NCI-H2107 treated with DMSO at 0.1 percent for 48 hours (cell line): ENCODE results near the gene FAR1.
"Not testable (repeated sequence)": the region's sequence is repeated elsewhere in the genome, so short reads cannot be mapped to it uniquely, and the experiment has no call there.

Experiments used
- DNase-seq: peaks from one replicate; lab custom pipeline; 2025; ENCODE audit not compliant: unreplicated experiment; lab: John Stamatoyannopoulos, UW

FAR1 gene

DNA sequence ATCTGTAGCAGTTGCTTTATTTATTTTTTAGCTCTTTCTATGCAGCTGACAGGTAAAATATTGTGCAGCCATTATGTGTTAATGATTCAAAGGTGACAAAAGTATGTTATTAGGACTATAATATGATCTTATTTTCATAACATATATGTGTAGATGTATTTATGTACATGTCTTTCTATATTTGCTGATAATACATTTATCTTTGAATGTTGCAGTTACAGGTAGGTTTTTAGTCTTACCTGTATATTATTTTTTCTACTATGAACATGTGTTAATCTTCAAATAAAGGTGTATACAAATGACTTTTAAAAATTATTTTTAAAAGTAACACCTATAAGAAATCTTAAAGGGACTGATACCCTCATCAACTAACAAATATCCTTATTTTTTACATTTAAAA, 33.6 kb downstream of the FAR1 start:
- no peak for DNase-seq

DNA sequence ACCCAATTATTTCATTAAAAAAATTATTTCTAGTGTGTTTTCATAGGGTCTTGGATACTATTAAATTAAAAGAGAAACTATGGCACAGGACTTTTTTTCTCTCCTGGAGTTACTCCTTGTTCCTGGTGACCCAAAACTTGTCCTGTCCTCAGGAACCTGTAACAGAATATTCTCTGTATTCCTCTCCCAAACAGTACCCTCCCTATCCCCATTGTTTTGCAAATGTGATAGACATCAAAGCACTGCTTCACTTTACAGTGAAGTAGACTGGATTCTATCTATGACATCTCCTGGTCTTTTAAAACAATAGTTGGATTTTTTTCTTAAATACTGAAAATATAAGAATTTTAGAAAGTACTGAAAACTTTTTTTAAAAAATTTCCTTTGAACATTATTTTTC, 37.2 kb downstream of the FAR1 start:
- DNase-seq = no peak

GRCh38 chr11:13713982-13714381, 45.5 kb downstream of the FAR1 start:
- DNase-seq = no peak

DNA sequence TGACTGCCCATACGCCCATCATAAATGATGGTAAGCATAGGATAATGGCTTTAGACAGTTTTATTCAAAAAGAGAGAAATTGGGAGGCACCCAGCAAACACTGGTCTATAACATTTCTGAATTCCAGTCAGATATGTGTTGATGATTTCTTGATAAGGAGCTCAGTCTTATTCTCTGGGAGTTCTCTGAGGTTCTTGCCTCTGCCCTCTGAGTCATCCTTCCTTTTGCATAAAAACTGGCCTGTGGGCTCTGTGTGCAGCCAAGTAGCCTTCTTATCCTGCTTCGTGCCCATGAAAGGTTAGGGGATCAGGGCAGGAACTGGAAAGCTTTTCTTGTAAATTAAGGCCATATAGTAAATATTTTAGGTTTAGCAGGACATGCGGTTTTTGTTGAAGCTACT, 48.9 kb downstream of the FAR1 start:
- DNase-seq = no peak

- no peak for DNase-seq
These were observed 49.9 kb downstream of the FAR1 start for GRCh38 chr11:13718394-13718793.

DNA sequence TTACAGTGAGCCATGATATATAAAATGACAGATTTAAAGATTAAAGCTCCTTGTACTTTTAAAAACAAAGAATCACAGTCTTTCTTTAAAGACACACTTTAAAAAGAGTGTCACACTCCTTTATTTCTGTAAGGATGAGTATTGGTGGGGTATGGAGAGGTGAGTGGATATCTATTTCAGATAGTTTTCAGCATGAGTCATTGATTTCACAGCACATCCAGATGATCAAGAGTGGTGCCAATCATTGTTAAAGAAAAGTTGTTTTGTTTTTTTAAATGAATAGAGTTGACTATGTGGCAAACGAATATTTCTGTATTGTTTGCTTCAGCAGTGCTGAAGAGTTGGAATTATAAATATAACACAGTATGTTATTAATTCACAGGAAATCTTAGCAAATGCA, 52.5 kb downstream of the FAR1 start:
- no peak for DNase-seq

DNA sequence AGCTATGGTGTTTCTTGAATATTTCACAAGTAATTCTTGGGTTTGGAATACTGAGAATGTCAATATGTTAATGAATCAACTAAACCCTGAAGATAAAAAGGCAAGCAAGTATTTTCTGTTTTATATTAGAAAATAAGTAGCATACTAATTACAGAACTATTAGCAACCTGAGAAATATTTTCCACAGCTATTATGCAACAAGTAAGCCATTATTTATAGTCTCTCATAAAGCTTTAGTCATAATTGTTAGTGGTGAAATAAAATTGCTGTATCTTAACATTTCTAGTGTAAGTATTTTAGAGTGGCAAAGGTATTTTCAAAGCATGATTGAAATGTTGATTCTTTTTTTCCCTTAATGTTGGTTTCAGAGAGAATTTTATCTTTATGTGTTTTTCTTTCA, 53.3 kb downstream of the FAR1 start:
- no peak for DNase-seq

DNA sequence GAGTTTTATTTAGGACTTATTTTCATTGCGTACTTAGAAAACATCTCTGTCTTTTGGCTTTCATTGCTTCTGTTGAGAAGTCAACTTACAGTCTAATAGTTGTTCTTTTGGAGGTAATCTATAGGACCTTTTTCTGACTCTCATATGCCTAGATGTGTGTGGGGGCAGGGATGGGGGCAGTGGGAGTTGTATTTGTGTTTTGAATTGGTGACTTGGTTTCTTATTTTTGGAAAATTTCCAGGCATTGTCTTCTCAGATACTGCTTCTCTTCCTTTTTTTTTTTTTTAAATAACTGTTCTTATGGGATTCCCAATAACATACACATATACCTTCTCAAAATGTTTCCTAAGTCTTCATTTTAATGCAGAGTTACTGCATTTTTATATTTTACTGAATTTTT, 58.0 kb downstream of the FAR1 start:
- no peak for DNase-seq

- no peak for DNase-seq
These were observed 59.6 kb downstream of the FAR1 start for GRCh38 chr11:13728076-13728475.

DNA sequence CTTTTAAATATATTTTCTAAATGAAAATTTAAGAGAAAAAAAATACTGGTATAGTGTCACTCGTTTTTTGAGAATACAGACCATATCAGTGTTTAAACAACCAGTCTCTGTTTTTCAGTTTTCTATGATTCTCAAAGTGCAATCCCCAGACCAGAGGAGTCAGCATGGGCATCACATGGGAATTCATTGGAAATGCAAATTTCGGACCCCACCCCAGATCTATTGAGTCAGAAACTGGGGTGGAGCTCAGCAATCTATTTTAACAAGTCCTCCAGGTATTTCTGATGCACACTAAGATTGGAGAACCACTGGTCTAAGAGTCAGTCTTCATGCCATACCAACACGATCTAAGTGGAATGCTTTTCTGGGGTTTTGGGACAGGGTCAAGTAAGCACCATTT, 66.1 kb downstream of the FAR1 start:
- no peak for DNase-seq

GRCh38 chr11:13745165-13745564, 76.7 kb downstream of the FAR1 start:
- no peak for DNase-seq

DNA sequence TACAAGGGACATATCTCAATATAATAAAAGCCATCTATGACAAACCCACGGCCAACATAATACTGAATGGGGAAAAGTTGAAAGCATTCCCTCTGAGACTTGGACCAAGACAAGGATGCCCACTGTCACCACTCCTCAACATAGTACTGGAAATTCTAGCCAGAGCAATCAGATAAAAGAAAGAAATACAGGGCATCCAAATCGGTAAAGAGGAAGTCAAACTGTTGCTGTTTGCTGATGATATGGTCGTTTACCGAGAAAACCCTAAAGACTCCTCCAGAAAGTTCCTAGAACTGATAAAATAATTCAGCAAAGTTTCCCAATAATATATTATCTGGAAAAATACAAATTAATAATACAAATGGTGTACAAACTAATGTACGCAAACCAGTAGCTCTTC, 84.8 kb downstream of the FAR1 start:
- not testable (repeated sequence) for DNase-seq

DNA sequence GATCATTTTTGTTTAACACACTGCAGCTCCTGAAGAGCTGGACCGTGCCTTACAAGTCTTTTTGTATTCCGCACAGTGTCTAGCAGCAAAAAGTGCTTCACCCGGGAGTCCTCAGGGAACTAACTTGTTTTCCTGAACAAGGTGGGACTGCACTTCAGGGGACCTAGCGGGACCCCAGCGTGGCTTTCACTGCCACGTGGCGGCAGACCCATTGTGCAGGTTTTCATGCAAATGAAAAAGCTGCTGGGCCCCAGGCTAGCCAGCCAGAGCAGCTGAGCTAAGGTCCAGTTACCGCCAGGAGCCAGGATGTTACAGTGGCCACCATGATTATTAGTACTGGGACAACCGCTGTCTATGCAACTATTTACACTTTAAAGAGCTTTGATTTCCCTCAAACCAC, 90.6 kb downstream of the FAR1 start:
- no peak for DNase-seq

DNA sequence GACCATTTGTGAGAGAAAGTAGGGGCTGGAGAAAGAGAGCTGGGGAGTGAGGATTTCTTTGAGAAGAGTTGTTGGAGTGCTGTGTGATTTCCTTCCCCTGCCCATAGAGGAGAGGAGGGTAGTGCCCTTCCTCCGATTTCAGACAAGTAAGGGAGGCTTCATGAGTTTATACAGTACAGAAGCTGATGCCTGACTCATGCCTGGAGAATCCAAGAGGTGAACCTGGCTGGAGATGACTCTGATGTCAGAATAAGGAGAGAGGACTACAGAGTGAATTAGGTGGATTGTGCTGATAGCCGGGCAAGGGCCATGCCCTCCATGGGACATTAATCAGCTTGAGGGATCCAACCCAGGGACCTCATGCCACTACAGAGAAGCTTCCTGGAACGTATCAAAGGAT, 91.6 kb downstream of the FAR1 start:
- DNase-seq = no peak

DNA sequence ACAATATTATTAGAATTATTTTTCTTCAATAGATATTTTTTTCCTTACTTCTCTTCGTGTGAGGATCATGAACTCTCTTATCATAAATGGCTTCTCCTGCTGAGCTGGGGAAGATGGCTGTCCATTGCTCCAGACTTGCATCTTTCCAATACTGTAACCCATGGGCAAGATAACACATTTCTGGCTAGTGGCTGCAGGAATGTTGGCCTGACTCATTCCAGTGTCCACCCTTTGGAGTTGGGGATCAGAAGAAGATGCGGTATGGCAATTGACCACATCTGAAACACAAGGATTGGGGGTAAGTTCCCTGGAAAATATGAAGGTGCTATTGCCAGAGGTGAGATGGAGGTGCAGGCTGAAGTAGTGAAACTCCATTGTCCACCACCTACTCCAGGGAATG, 92.8 kb downstream of the FAR1 start:
- DNase-seq = no peak

DNA sequence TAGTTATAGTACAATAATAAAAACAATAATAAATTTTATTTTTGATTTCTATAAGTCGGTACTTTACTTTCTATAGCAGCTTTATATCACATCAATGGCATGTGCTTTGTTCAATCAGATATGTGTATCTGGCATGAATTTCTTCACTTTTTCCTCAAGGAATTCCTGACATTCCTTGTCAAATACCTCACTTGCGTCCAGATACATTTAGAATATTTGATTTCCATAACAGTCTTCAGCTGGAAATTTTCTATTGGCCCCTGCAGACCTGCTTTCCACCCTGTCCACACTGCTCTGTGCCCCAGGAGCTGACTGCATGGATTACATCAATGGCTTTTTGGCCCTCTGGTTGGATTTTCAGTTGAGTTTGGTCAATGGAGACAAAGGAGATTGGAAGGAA, 93.2 kb downstream of the FAR1 start:
- no peak for DNase-seq

GRCh38 chr11:13762718-13763117, 94.2 kb downstream of the FAR1 start:
- no peak for DNase-seq

DNA sequence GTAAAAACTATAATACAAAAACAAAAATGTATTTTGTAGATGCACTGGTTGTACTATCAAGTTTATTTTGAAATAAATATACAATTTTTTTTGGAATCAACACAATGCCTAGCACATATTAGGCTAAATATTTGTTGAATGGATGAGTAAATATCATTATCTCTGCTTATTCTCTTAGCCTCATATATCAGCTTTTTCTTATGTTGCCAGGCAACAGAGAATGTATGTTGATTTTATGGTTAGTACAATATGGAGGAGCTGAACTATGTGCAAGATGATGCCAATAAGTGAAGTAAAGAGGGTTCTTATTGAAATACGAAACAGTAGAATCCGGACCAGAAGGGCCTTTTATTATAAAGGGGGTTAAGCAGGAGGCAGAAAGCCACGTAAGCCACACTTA, 94.9 kb downstream of the FAR1 start:
- DNase-seq = no peak

DNA sequence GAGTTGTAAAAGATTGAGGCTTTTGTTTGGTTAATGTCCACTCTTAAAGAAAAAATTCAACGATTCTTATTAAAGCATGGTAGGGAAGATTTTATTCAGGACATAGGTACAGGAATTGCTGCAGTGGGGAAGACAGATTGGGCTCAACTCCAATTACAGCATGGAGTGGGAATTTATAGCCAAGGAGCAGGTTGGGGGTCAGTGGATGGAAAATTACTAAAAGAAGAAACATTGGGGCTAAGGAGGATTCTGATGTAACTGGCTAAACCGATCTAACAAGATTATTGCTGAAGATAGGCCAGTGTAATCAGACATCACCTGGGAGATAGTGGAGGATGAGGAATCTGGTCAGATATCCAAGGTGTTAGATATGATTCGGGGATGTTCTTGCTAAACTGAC, 97.4 kb downstream of the FAR1 start:
- no peak for DNase-seq

DNA sequence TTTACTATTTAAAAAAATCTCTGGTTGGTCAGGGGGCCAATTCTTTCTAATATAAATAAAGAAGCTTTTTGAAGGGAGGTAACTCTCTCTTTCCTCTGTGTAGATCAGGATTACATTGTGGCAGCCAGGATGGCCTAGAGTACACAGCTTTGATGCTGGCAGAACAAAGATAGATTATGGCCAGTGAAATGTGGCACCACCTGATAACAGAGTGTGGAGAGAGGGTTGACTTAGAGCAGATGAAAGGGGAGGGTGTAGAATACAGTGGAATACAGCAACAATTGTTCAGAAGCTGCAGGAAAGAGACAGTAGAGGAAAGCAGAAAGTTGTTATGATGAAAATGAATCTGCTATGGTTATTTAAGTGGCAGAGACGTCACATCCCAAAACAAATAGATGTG, 99.0 kb downstream of the FAR1 start:
- peak; percentile 72 for DNase-seq

GRCh38 chr11:13769188-13769587, 100.7 kb downstream of the FAR1 start:
- no peak for DNase-seq

DNA sequence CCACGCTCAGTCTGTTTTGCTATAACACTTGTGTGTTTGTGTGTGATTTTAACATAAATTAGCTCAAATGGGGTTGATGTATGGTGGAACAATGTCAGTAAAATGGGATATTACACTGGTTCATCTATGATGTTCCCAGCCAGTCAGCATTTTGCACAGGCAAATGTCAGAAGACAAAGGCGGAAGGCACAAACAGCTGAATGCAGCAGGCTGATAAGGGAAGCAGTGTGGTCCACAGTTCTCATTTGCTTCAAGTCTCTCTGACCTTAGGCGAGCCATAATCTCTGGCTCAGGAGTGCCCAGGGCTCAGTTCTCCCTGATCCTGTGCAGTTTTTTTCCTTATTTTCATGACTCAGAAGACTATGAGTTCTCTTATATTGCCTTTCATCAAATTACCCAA, 102.7 kb downstream of the FAR1 start:
- DNase-seq = no peak

- peak; percentile 82 for DNase-seq
These were observed 104.0 kb downstream of the FAR1 start for GRCh38 chr11:13772223-13773046.
